Measurements from ENCODE around the gene GADD45B. TPM values are rescaled to one million over a fixed set of nuclear protein-coding genes. Genes with fewer than 3 reads are reported as not detected.

GADD45B gene
- total RNA-seq, 1 experiment from 2014 or later, result 16.2 TPM

- Histone ChIP-seq H2BK5ac (ENCODE audit: insufficient read length, low read length) (no peak overlapping the region), H2BK15ac (ENCODE audit: low read depth, low read length) (no peak overlapping the region), H4K20me1 (ENCODE audit: control insufficient read depth, insufficient read depth, insufficient read length) (no peaks in the 10 kb centered on the region), H3K18ac (ENCODE audit: insufficient read length, low read depth, low read length) (no peak overlapping the region), H3K9ac (ENCODE audit: extremely low read depth, insufficient read length, low read length) (no peak overlapping the region), H3K4me1 (ENCODE audit: insufficient read depth, low read length) (no peaks in the 10 kb centered on the region), H3K4ac (ENCODE audit: low read depth, low read length) (no peak overlapping the region), H3K4me2 (ENCODE audit: insufficient read depth, insufficient read length, low read length) (no peak overlapping the region), H3K23me2 (ENCODE audit: insufficient read length, low read depth, low read length, poor library complexity, severe bottlenecking) (no peaks in the 10 kb centered on the region), H3K27ac (ENCODE audit: insufficient read length, low read depth, low read length) (no peak overlapping the region), H4K8ac (replicated peaks; ENCODE audit: insufficient read length, low read depth, low read length) (no peak overlapping the region), H3K9me3 (ENCODE audit: control insufficient read depth, low read depth, low read length) (no peaks in the 10 kb centered on the region), H2AFZ (ENCODE audit: low read length) (no peak overlapping the region), H3K79me1 (ENCODE audit: insufficient read depth, low read depth, low read length, poor library complexity, severe bottlenecking) (no peaks in the 10 kb centered on the region), H3K23ac (ENCODE audit: insufficient read length, low read depth, low read length) (no peak overlapping the region), H3K14ac (ENCODE audit: insufficient read depth, low read length) (no peak overlapping the region), H2BK20ac (ENCODE audit: low read depth, low read length, poor library complexity, severe bottlenecking) (no peak overlapping the region), H3T11ph (ENCODE audit: low read length) (no peak overlapping the region), H4K5ac (ENCODE audit: insufficient read length, low read depth, low read length) (no peak overlapping the region), H3K56ac (ENCODE audit: insufficient read length, low read depth, low read length) (no peak overlapping the region), H2BK120ac (ENCODE audit: low read depth, low read length, poor library complexity, severe bottlenecking) (no peak overlapping the region), H2AK5ac (ENCODE audit: insufficient read length, low read length) (no peak overlapping the region), H3K27me3 (ENCODE audit: insufficient read depth, low read length) (no peaks in the 10 kb centered on the region), H4K91ac (ENCODE audit: insufficient read length, low read depth, low read length) (no peak overlapping the region), H3K79me2 (ENCODE audit: insufficient read depth, low read length) (no peaks in the 10 kb centered on the region), H2BK12ac (ENCODE audit: insufficient read length, low read depth, low read length) (no peak overlapping the region)
- H3K9me3 Mint-ChIP-seq, result no peaks in the 10 kb centered on the region
- no CpG with 5 or more reads among the region's 16 CpGs for WGBS (ENCODE audit: extremely low coverage, insufficient read length, low lambda C conversion rate)
- no peak overlapping the region for H3K4me3 Mint-ChIP-seq
- H3K36me3 Mint-ChIP-seq (ENCODE audit: insufficient read depth in 1 of 3, low read depth in 3 of 3), result peaks cover 0 to 4% (median 0%) of the 10 kb centered on the region in 3 experiments; a peak in 1 of 7 replicates
- DNase-seq, result no peak
- H3K27me3 Mint-ChIP-seq (ENCODE audit: low read depth), result no peaks in the 10 kb centered on the region
- peaks cover 0 to 16% of the 10 kb centered on the region in 2 experiments; a peak in 3 of 4 replicates for H3K4me1 Mint-ChIP-seq
- no peak overlapping the region for H3K27ac Mint-ChIP-seq
- no peak for TF ChIP-seq CTCF (conservative IDR thresholded peaks at IDR 0.05)
Observed at GRCh38 chr19:2514981-2515518, 39.1 kb downstream of the GADD45B start.

Data from H9 (cell line).